Stomach (tissue), 9 donors: Measurements from ENCODE around the gene CCDC186. TPM values are rescaled to one million over a fixed set of nuclear protein-coding genes. Genes with fewer than 3 reads are reported as not detected.

Experiments used
- DNase-seq, 2 donors: peaks; one replicate each; pipeline versions ENCODE4 v3.0.0 to v3.0.0-alpha.2; 2013 to 2019
- H3K27ac ChIP-seq, 5 donors: fragments of 200-600 bp in 4 of 5; sonication (generic) in 4 of 5; one replicate each; pipeline ENCODE4 v1.5.1; 2013 to 2019; ENCODE audit warnings: mild to moderate bottlenecking in 1 of 5, moderate library complexity in 1 of 5
- H3K27me3 ChIP-seq, 3 donors: fragments of 200-600 bp; sonication (generic); one replicate each; pipeline ENCODE4 v1.5.1; 2017 to 2019; ENCODE audit warnings: mixed run types in 1 of 3
- H3K36me3 ChIP-seq, 4 donors: fragments of 200-600 bp; sonication (generic); 1 replicate in 3 of 4; 2 replicates in 1 of 4; pipeline ENCODE4 v1.5.1; 2016 to 2019
- H3K4me1 ChIP-seq, 4 donors: fragments of 200-600 bp; sonication (generic); one replicate each; pipeline ENCODE4 v1.5.1; 2016 to 2019
- H3K4me3 ChIP-seq, 4 donors: fragments of 200-600 bp; sonication (generic) in 3 of 4; one replicate each; pipeline ENCODE4 v1.5.1; 2016 to 2019; ENCODE audit warnings: mild to moderate bottlenecking in 1 of 4
- H3K9me3 ChIP-seq, 4 donors: fragments of 200-600 bp; sonication (generic); one replicate each; pipeline ENCODE4 v1.5.1; 2016 to 2019
- CTCF ChIP-seq, 7 experiments: fragments of 450-650 bp in 4 of 7; fragments of 200-600 bp in 3 of 7; sonication (generic) in 3 of 7; IDR thresholded peaks; one replicate each; pipeline ENCODE4 v1.5.1; 2016 to 2019; ENCODE audit warnings: antibody characterized with exemption in 7 of 7, control low read depth in 2 of 7, mild to moderate bottlenecking in 1 of 7
- EP300 ChIP-seq: sonication (generic); formaldehyde crosslinking; IDR thresholded peaks from one replicate; pipeline ENCODE4 v1.6.1; 2017; ENCODE audit warnings: antibody characterized with exemption
- POLR2A ChIP-seq, 4 donors: fragments of 450-650 bp; IDR thresholded peaks; one replicate each; pipeline ENCODE4 v1.6.1; 2016; ENCODE audit warnings: antibody characterized with exemption in 4 of 4, control low read depth in 2 of 4, mild to moderate bottlenecking in 1 of 4, moderate library complexity in 1 of 4
- POLR2AphosphoS5 ChIP-seq, 3 donors: sonication (generic); formaldehyde crosslinking; IDR thresholded peaks; one replicate each; pipeline ENCODE4 v1.6.1; 2016; ENCODE audit warnings: antibody characterized with exemption in 3 of 3
- WGBS, 5 donors: extraction: QIAGEN DNeasy Blood & Tissue Kit in 3 of 5; methylation state at CpG; one replicate each; pipeline versions ENCODE4 v1.1.5 to v1.1.7; 2013 to 2018; 5-methylcytosine and 5-hydroxymethylcytosine counted together
- intact Hi-C: fragments of 100-400 bp; cut with DNase I; formaldehyde crosslinking; loops from one replicate; pipeline ENCODE4 v1.15.1; 2023; ENCODE audit warnings: low total_unique reads
- polyA plus RNA-seq, 3 donors: library from polyadenylated mRNA; stranded (reverse); fragments of 200-250 nt; gene quantifications; one replicate each; pipeline ENCODE4 v1.2.3, GENCODE V29; 2013
- total RNA-seq, 5 donors: library from RNA; depleted of rRNA; stranded (reverse); fragments of >200 nt; gene quantifications; one replicate each; pipeline versions ENCODE4 v1.1.0 to v1.2.3, GENCODE V29; 2014 to 2016
- donor health status: healthy with polysubstance abuse.
- donor health status: Bipolar disorder and iron deficiency.
- donor health status: healthy.

The CCDC186 gene
- total and polyA plus RNA-seq, 8 donors = 4.7 to 74.5 (median 22.1) TPM

- H3K4me1 ChIP-seq = peaks cover 11 to 65% (median 40%) of the 10 kb centered on the region in 4 donors
- 26 to 53% (median 32%) methylated on average over 3 of the region's 3 CpGs for WGBS, 5 donors
- intact Hi-C loops = no loop called here
- no peak for TF ChIP-seq CTCF (IDR thresholded peaks at IDR 0.05)
- TF ChIP-seq POLR2AphosphoS5 (IDR thresholded peaks at IDR 0.05) = no peak
- no peak for TF ChIP-seq POLR2A (IDR thresholded peaks at IDR 0.05)
- no peak for TF ChIP-seq EP300
- peak overlapping the region in 3 of 5 donors; percentile 73 to 80 (median 76) for H3K27ac ChIP-seq
- peaks cover 0 to 19% (median 7%) of the 10 kb centered on the region in 4 donors for H3K36me3 ChIP-seq
- no peaks in the 10 kb centered on the region for H3K27me3 ChIP-seq
- H3K9me3 ChIP-seq = peaks cover 0 to 8% (median 4%) of the 10 kb centered on the region in 4 donors
- no peak for DNase-seq
- peak overlapping the region in 1 of 4 donors; percentile 11 for H3K4me3 ChIP-seq
Observed at GRCh38 chr10:114166494-114166893, 7.5 kb downstream of the CCDC186 start.

DNA sequence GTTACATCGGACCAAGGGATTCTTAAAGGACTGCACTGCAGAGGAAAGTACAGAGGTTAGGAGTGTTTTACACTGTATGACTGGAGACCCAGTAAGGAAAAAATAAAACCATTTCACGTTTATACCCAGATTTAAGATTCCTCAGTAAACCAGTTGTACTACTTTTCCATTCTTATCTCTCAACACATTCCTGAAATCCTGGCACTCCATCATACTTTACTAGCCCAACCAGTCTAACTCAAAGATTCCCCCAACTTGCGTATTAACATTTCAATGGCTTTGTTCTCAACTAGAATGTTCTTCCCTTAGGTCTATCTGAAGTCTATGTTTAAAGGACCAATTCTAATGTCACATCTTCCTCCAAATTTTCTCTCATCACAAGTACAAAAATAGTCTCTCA lies 8.0 kb downstream of the CCDC186 start:
- intact Hi-C loops = no loop called here
- Histone ChIP-seq H3K9me3 (peaks cover 0 to 8% (median 4%) of the 10 kb centered on the region in 4 donors), H3K4me1 (peaks cover 11 to 60% (median 40%) of the 10 kb centered on the region in 4 donors), H3K27me3 (no peaks in the 10 kb centered on the region), H3K4me3 (peak overlapping the region in 1 of 4 donors; percentile 11), H3K36me3 (peaks cover 0 to 19% (median 10%) of the 10 kb centered on the region in 4 donors), H3K27ac (peak overlapping the region in 4 of 5 donors; percentile 67 to 80 (median 74))
- 26 to 49% (median 41%) methylated on average over 3 of the region's 3 CpGs for WGBS, 5 donors
- peak in 1 of 2 donors; percentile 75 for DNase-seq
- no peak for TF ChIP-seq POLR2A (IDR thresholded peaks at IDR 0.05)
- TF ChIP-seq CTCF (IDR thresholded peaks at IDR 0.05) = no peak
- TF ChIP-seq EP300 = no peak
- TF ChIP-seq POLR2AphosphoS5 (IDR thresholded peaks at IDR 0.05) = no peak

DNA sequence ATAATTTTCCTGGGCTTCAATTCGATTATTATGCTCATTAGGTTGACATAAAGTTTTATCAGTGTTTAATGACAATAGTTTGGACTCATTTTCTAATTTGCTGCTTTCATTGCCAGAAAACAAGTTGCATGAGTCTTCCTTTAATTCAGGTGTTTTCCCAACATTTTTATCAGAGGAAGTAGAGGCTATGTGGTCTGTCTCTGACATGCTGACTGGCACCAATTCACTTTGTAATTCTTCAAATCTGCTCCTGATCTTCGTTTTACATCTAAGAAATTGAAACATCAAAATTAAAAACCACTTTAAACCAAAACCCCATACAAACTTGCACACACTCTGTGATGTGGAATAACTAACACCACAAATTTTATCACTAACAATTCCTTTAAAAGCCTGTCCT lies 10.9 kb downstream of the CCDC186 start:
- DNase-seq = no peak
- Histone ChIP-seq H3K27ac (peak overlapping the region in 4 of 5 donors; percentile 38 to 80 (median 46)), H3K4me3 (no peak overlapping the region), H3K36me3 (peaks cover 0 to 17% (median 10%) of the 10 kb centered on the region in 4 donors), H3K9me3 (no peaks in the 10 kb centered on the region), H3K27me3 (no peaks in the 10 kb centered on the region), H3K4me1 (peaks cover 11 to 76% (median 59%) of the 10 kb centered on the region in 4 donors)
- 29 to 52% (median 42%) methylated on average over 2 of the region's 2 CpGs for WGBS, 5 donors
- no peak for TF ChIP-seq POLR2A (IDR thresholded peaks at IDR 0.05)
- TF ChIP-seq EP300 = no peak
- no peak for TF ChIP-seq POLR2AphosphoS5 (IDR thresholded peaks at IDR 0.05)
- no peak for TF ChIP-seq CTCF (IDR thresholded peaks at IDR 0.05)
- intact Hi-C loops = no loop called here

- 90 to 95% (median 93%) methylated on average over 2 of the region's 2 CpGs for WGBS, 5 donors
- H3K36me3 ChIP-seq = peaks cover 16 to 65% (median 52%) of the 10 kb centered on the region in 4 donors
- DNase-seq = no peak
- H3K4me3 ChIP-seq = no peak overlapping the region
- H3K27ac ChIP-seq = no peak overlapping the region
- H3K4me1 ChIP-seq = peaks cover 0 to 43% (median 26%) of the 10 kb centered on the region in 4 donors
- no peak for TF ChIP-seq EP300
- TF ChIP-seq CTCF (IDR thresholded peaks at IDR 0.05) = no peak
- H3K9me3 ChIP-seq = no peaks in the 10 kb centered on the region
- intact Hi-C loops = no loop called here
- no peaks in the 10 kb centered on the region for H3K27me3 ChIP-seq
Observed at GRCh38 chr10:114157912-114158311, 16.1 kb downstream of the CCDC186 start.
